GM21576 (cell line): ENCODE measurements around the gene VAV2.

ENCODE experiments used
- ATAC-seq: cut with Tn5 transposase; IDR thresholded peaks from one replicate; pipeline ENCODE4 v1.9.1; 2021; ENCODE audit warnings: mild to moderate bottlenecking, moderate library complexity; ENCODE audit not compliant: unreplicated experiment

Gene VAV2

GRCh38 chr9:133824106-133824801 is 167.9 kb downstream of the VAV2 start:
- no peak for ATAC-seq

GRCh38 chr9:133823189-133824105 is 168.7 kb downstream of the VAV2 start:
- ATAC-seq: no peak

- peak; percentile 55 for ATAC-seq
Measured at GRCh38 chr9:133822430-133823065, 169.6 kb downstream of the VAV2 start.

- ATAC-seq: peak; percentile 5
Measured at GRCh38 chr9:133821601-133822429, 170.3 kb downstream of the VAV2 start.

- no peak for ATAC-seq
Measured at GRCh38 chr9:133819923-133820322, 172.2 kb downstream of the VAV2 start.

- ATAC-seq: no peak
Measured at GRCh38 chr9:133818444-133818843, 173.7 kb downstream of the VAV2 start.

- ATAC-seq: no peak
Measured at GRCh38 chr9:133815781-133816180, 176.3 kb downstream of the VAV2 start.

GRCh38 chr9:133814586-133815208 is 177.4 kb downstream of the VAV2 start:
- ATAC-seq: no peak

- ATAC-seq: no peak
Measured at GRCh38 chr9:133813749-133814585, 178.2 kb downstream of the VAV2 start.

- no peak for ATAC-seq
Measured at GRCh38 chr9:133812941-133813748, 179.0 kb downstream of the VAV2 start.

GRCh38 chr9:133812077-133812868 is 179.9 kb downstream of the VAV2 start:
- ATAC-seq: no peak

GRCh38 chr9:133811471-133811870 is 180.7 kb downstream of the VAV2 start:
- no peak for ATAC-seq

- ATAC-seq: no peak
Measured at GRCh38 chr9:133810556-133811195, 181.4 kb downstream of the VAV2 start.

GRCh38 chr9:133809335-133809734 is 182.8 kb downstream of the VAV2 start:
- no peak for ATAC-seq

GRCh38 chr9:133807818-133808217 is 184.3 kb downstream of the VAV2 start:
- no peak for ATAC-seq

GRCh38 chr9:133807037-133807436 is 185.1 kb downstream of the VAV2 start:
- no peak for ATAC-seq

GRCh38 chr9:133806623-133807010 is 185.5 kb downstream of the VAV2 start:
- ATAC-seq: no peak
